ENCODE data around the gene SLC25A29.
"Not testable (repeated sequence)": the region's sequence is repeated elsewhere in the genome, so short reads cannot be mapped to it uniquely, and the experiment has no call there.

SLC25A29 gene

GRCh38 chr14:100306101-100306997 lies at the start of gene SLC25A29:
Gene SLC25A29, minus strand, starts transcription at chr14:100306444. Its CDS starts 212 bp downstream, at chr14:100306232.
- DNase-seq (ENCODE audit: low spot score), result peak; percentile 94

- DNase-seq (ENCODE audit: low spot score), result no peak
Observed at GRCh38 chr14:100350986-100351385, 44.7 kb upstream of the SLC25A29 start.

- DNase-seq (ENCODE audit: low spot score), result no peak
Observed at GRCh38 chr14:100350276-100350926, 44.2 kb upstream of the SLC25A29 start.

GRCh38 chr14:100348784-100349685 lies 42.8 kb upstream of the SLC25A29 start:
- DNase-seq (ENCODE audit: low spot score), result no peak

- DNase-seq (ENCODE audit: low spot score), result no peak
Observed at GRCh38 chr14:100348253-100348729, 42.0 kb upstream of the SLC25A29 start.

- DNase-seq (ENCODE audit: low spot score), result no peak
Observed at GRCh38 chr14:100346306-100347091, 40.3 kb upstream of the SLC25A29 start.

GRCh38 chr14:100345711-100346110 lies 39.5 kb upstream of the SLC25A29 start:
- no peak for DNase-seq (ENCODE audit: low spot score)

GRCh38 chr14:100344657-100345056 lies 38.4 kb upstream of the SLC25A29 start:
- DNase-seq (ENCODE audit: low spot score), result not testable (repeated sequence)

- DNase-seq (ENCODE audit: low spot score), result not testable (repeated sequence)
Observed at GRCh38 chr14:100342826-100343225, 36.6 kb upstream of the SLC25A29 start.

- DNase-seq (ENCODE audit: low spot score), result no peak
Observed at GRCh38 chr14:100342195-100342594, 36.0 kb upstream of the SLC25A29 start.

- no peak for DNase-seq (ENCODE audit: low spot score)
Observed at GRCh38 chr14:100341301-100342031, 35.2 kb upstream of the SLC25A29 start.

GRCh38 chr14:100340423-100340813 lies 34.2 kb upstream of the SLC25A29 start:
- no peak for DNase-seq (ENCODE audit: low spot score)

- DNase-seq (ENCODE audit: low spot score), result no peak
Observed at GRCh38 chr14:100339766-100340422, 33.6 kb upstream of the SLC25A29 start.

GRCh38 chr14:100336618-100337530 lies 30.6 kb upstream of the SLC25A29 start:
- DNase-seq (ENCODE audit: low spot score), result no peak

- no peak for DNase-seq (ENCODE audit: low spot score)
Observed at GRCh38 chr14:100334904-100335303, 28.7 kb upstream of the SLC25A29 start.

GRCh38 chr14:100333827-100334226 lies 27.6 kb upstream of the SLC25A29 start:
- DNase-seq (ENCODE audit: low spot score), result no peak

- no peak for DNase-seq (ENCODE audit: low spot score)
Observed at GRCh38 chr14:100333311-100333710, 27.1 kb upstream of the SLC25A29 start.

- no peak for DNase-seq (ENCODE audit: low spot score)
Observed at GRCh38 chr14:100332797-100333196, 26.6 kb upstream of the SLC25A29 start.

- DNase-seq (ENCODE audit: low spot score), result no peak
Observed at GRCh38 chr14:100332071-100332639, 25.9 kb upstream of the SLC25A29 start.

Measured in HuH-7.5 (cell line).